Measurements from ENCODE around the gene TBATA.

TBATA gene

DNA sequence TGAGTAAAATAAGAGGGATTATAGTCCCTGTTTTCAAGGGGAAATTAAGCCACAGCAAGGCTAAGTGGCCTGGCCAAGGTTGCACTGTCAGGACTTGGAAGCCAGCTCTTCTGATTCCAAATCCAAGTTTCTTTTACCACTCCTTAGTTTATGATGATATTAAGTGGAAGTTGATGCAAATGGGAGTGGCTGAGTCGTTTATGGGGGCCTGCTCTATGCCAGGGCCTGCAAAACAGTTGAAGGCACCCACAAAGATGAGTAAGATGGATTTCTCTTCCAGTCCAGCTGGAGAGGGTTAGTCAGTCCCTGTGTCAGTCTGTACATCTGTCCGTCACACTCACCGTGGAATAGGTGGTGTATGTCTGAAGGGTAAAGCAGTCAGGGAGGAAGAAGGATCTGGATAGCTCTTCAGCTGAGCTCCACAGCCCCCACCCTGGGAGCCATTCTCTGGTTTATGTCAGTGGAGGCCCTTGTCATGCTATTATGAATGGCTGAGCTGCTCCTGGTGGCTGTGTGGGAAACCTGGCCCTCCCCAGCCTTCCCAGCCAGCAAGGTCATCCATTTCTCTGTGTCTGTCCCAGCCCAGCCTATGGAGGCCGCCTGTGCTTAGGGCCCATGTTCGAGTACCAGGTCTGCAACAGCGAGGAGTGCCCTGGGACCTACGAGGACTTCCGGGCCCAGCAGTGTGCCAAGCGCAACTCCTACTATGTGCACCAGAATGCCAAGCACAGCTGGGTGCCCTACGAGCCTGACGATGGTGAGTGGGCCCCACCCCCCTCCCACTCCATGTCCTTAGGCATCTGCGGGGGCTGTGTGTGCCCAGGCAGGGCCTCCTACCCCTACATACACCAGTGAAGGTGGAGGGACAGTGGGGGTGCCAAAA, 44.5 kb downstream of the TBATA start:
- DNase-seq (ENCODE audit: low spot score): no peak
- no peak overlapping the region for H3K4me3 ChIP-seq
- TF ChIP-seq, protein P1, sequence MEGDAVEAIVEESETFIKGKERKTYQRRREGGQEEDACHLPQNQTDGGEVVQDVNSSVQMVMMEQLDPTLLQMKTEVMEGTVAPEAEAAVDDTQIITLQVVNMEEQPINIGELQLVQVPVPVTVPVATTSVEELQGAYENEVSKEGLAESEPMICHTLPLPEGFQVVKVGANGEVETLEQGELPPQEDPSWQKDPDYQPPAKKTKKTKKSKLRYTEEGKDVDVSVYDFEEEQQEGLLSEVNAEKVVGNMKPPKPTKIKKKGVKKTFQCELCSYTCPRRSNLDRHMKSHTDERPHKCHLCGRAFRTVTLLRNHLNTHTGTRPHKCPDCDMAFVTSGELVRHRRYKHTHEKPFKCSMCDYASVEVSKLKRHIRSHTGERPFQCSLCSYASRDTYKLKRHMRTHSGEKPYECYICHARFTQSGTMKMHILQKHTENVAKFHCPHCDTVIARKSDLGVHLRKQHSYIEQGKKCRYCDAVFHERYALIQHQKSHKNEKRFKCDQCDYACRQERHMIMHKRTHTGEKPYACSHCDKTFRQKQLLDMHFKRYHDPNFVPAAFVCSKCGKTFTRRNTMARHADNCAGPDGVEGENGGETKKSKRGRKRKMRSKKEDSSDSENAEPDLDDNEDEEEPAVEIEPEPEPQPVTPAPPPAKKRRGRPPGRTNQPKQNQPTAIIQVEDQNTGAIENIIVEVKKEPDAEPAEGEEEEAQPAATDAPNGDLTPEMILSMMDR (IDR thresholded peaks at IDR 0.05): no peak
- no peak overlapping the region for H3K27ac ChIP-seq

GRCh38 chr10:70738761-70739121, 46.4 kb downstream of the TBATA start:
- DNase-seq (ENCODE audit: low spot score): no peak
- no peak overlapping the region for H3K27ac ChIP-seq
- H3K4me3 ChIP-seq: no peak overlapping the region
- TF ChIP-seq, protein P1 (IDR thresholded peaks at IDR 0.05): no peak

GRCh38 chr10:70738006-70738760, 47.0 kb downstream of the TBATA start:
- Histone ChIP-seq H3K27ac (no peak overlapping the region), H3K4me3 (no peak overlapping the region)
- no peak for DNase-seq (ENCODE audit: low spot score)
- TF ChIP-seq, protein P1 (IDR thresholded peaks at IDR 0.05): no peak

DNA sequence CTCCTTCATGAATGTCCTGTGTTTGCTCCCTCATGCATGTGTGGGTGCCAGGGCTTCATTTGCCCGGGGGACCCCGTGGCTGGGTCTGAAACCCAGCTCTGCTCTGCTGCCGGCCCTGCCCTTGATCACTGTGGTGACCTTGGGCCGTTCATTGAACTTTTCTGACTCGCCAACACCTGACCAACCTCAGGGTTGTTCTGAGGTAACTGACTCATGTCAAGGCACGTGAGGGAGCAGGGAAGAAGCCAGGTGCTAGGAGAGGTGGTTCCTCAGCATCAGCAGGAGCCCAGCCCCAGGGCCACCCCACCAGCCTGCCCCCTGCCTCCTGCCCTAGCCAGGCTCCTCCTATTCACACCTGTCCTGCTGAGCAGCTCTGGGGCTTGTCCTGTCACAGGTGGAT, 47.9 kb downstream of the TBATA start:
- H3K27ac ChIP-seq: no peak overlapping the region
- DNase-seq (ENCODE audit: low spot score): no peak
- TF ChIP-seq, protein P1 (IDR thresholded peaks at IDR 0.05): no peak
- H3K4me3 ChIP-seq: no peak overlapping the region

GRCh38 chr10:70736525-70736924, 48.7 kb downstream of the TBATA start:
- no peak for DNase-seq (ENCODE audit: low spot score)
- no peak overlapping the region for H3K27ac ChIP-seq
- no peak overlapping the region for H3K4me3 ChIP-seq
- TF ChIP-seq, protein P1 (IDR thresholded peaks at IDR 0.05): no peak

DNA sequence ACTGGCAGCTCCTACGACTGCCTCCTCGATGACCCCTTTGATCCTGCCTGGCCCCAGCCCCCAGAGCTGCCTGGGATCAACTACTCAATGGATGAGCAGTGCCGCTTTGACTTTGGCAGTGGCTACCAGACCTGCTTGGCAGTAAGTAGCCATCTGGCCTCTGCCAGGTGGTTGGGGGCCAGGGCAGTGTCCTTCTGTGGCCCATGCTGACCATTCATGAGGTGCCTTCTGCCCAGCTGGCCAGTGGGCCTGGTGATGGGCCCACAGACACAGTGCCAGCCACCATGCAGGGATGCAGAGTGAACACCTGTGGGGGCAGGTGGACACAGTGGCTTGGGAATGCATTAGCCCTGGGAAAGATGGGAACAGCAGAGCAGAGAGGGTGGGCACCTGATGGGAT, 50.0 kb downstream of the TBATA start:
- no peak overlapping the region for H3K4me3 ChIP-seq
- TF ChIP-seq, protein P1 (IDR thresholded peaks at IDR 0.05): no peak
- H3K27ac ChIP-seq: no peak overlapping the region
- no peak for DNase-seq (ENCODE audit: low spot score)
